HCT116 (cell line): ENCODE results near the gene TMEM63B.

ENCODE experiments used
- ELF1 ChIP-seq: IDR thresholded peaks from 2 replicates; pipeline ENCODE4 v1.6.1; 2012; ENCODE audit warnings: low read depth, borderline replicate concordance
- EZH2 ChIP-seq: fragments of 200-600 bp; sonication (generic); IDR thresholded peaks from 2 replicates; pipeline ENCODE4 v1.6.1; 2017; ENCODE audit warnings: antibody characterized with exemption, mixed run types
- EZH2phosphoT487 ChIP-seq: fragments of 200-600 bp; IDR thresholded peaks from 2 replicates; pipeline ENCODE4 v1.6.1; 2018; ENCODE audit warnings: antibody characterized with exemption, borderline replicate concordance
- POLR2A ChIP-seq: IDR thresholded peaks from 2 replicates; pipeline ENCODE4 v1.7.0; 2011; ENCODE audit warnings: borderline replicate concordance; ENCODE audit not compliant: insufficient read depth, insufficient read length; ENCODE audit errors: extremely low read depth
- POLR2AphosphoS5 ChIP-seq: IDR thresholded peaks from 2 replicates; pipeline ENCODE4 v1.6.1; 2011; ENCODE audit warnings: mild to moderate bottlenecking, low read depth, low read length, moderate library complexity
- SP1 ChIP-seq: IDR thresholded peaks from 2 replicates; pipeline ENCODE4 v1.6.1; 2012; ENCODE audit warnings: low read depth
- YY1 ChIP-seq: IDR thresholded peaks from 2 replicates; pipeline ENCODE4 v1.6.1; 2011; ENCODE audit warnings: low read length, low read depth, moderate library complexity, mild to moderate bottlenecking; ENCODE audit not compliant: insufficient replicate concordance; ENCODE audit errors: extremely low read depth
- ZFX ChIP-seq: fragments of 450-650 bp; IDR thresholded peaks from 2 replicates; pipeline ENCODE4 v1.6.1; 2017
- ZNF274 ChIP-seq: fragments of 200-500 bp; sonication (Bioruptor generic); IDR thresholded peaks from 2 replicates; pipeline ENCODE4 v1.6.1; 2014; ENCODE audit warnings: mild to moderate bottlenecking, low read depth, low read length, inconsistent platforms
- TF ChIP-seq, protein P1 (sequence below): IDR thresholded peaks from 2 replicates; pipeline ENCODE4 v1.6.1; 2012; ENCODE audit warnings: low read depth
- TF ChIP-seq, protein P2 (sequence below): IDR thresholded peaks from 2 replicates; pipeline ENCODE4 v1.6.1; 2012
- TF ChIP-seq, protein P3 (sequence below), 3 experiments: fragments of 200-600 bp in 1 of 3; sonication (generic) in 1 of 3; IDR thresholded peaks in 2 of 3; conservative IDR thresholded peaks in 1 of 3; 2 replicates each; pipeline ENCODE4 v1.5.1; 2012 to 2017; ENCODE audit warnings: low read depth in 2 of 3, low read length in 2 of 3, antibody characterized with exemption in 1 of 3, borderline replicate concordance in 1 of 3, control low read depth in 1 of 3, mild to moderate bottlenecking in 1 of 3, mixed read lengths in 1 of 3, mixed run types in 1 of 3, moderate library complexity in 1 of 3; ENCODE audit not compliant: insufficient read depth in 1 of 3

DNA sequence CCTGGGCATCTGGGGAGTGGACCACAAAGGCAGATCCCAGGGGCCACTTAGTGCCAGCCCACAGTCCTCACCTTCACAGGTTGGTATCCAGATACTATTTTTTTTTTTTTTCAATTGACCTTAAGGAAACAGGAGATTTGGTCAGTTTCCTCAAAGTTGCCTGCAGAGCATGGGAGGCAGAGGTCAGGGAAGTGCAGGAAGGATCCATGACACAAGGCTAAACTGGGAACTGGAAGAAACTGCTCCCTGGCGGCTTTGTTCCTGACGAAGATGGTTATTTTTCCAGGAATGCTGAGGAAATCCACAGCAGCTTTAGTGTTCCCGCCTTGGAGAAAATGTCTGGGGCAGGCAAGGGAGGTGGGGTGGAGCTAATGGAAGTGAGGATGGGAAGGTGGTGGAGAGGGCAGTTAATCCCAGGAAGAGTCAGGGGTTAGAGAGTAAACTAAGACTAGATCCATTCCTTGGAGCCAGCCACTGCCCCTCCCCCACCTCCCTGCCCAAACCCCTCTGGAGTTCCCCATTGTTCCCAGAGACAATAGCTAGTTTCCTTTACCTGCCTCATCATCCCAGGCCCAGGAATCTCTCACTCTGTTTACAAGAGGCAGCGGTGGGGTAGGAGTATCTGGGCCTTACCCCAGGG, 75.1 kb downstream of the TMEM63B start:
- TF ChIP-seq ELF1 (no peak), EZH2 (no peak), ZNF274 (no peak), ZFX (no peak), POLR2A (no peak), YY1 (no peak), EZH2phosphoT487 (no peak), POLR2AphosphoS5 (no peak), SP1 (no peak)
- TF ChIP-seq, protein P1, sequence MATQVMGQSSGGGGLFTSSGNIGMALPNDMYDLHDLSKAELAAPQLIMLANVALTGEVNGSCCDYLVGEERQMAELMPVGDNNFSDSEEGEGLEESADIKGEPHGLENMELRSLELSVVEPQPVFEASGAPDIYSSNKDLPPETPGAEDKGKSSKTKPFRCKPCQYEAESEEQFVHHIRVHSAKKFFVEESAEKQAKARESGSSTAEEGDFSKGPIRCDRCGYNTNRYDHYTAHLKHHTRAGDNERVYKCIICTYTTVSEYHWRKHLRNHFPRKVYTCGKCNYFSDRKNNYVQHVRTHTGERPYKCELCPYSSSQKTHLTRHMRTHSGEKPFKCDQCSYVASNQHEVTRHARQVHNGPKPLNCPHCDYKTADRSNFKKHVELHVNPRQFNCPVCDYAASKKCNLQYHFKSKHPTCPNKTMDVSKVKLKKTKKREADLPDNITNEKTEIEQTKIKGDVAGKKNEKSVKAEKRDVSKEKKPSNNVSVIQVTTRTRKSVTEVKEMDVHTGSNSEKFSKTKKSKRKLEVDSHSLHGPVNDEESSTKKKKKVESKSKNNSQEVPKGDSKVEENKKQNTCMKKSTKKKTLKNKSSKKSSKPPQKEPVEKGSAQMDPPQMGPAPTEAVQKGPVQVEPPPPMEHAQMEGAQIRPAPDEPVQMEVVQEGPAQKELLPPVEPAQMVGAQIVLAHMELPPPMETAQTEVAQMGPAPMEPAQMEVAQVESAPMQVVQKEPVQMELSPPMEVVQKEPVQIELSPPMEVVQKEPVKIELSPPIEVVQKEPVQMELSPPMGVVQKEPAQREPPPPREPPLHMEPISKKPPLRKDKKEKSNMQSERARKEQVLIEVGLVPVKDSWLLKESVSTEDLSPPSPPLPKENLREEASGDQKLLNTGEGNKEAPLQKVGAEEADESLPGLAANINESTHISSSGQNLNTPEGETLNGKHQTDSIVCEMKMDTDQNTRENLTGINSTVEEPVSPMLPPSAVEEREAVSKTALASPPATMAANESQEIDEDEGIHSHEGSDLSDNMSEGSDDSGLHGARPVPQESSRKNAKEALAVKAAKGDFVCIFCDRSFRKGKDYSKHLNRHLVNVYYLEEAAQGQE: no peak
- TF ChIP-seq, protein P2, sequence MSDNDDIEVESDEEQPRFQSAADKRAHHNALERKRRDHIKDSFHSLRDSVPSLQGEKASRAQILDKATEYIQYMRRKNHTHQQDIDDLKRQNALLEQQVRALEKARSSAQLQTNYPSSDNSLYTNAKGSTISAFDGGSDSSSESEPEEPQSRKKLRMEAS: no peak
- TF ChIP-seq, protein P3, sequence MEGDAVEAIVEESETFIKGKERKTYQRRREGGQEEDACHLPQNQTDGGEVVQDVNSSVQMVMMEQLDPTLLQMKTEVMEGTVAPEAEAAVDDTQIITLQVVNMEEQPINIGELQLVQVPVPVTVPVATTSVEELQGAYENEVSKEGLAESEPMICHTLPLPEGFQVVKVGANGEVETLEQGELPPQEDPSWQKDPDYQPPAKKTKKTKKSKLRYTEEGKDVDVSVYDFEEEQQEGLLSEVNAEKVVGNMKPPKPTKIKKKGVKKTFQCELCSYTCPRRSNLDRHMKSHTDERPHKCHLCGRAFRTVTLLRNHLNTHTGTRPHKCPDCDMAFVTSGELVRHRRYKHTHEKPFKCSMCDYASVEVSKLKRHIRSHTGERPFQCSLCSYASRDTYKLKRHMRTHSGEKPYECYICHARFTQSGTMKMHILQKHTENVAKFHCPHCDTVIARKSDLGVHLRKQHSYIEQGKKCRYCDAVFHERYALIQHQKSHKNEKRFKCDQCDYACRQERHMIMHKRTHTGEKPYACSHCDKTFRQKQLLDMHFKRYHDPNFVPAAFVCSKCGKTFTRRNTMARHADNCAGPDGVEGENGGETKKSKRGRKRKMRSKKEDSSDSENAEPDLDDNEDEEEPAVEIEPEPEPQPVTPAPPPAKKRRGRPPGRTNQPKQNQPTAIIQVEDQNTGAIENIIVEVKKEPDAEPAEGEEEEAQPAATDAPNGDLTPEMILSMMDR (IDR thresholded peaks at IDR 0.05 in 2 of 3, conservative IDR thresholded peaks at IDR 0.05 in 1 of 3; ENCODE audit: borderline replicate concordance in 1 of 3, insufficient read depth in 1 of 3, low read depth in 2 of 3, low read length in 2 of 3): no peak
